Measurements from ENCODE around the gene ZNF385A.

DNA sequence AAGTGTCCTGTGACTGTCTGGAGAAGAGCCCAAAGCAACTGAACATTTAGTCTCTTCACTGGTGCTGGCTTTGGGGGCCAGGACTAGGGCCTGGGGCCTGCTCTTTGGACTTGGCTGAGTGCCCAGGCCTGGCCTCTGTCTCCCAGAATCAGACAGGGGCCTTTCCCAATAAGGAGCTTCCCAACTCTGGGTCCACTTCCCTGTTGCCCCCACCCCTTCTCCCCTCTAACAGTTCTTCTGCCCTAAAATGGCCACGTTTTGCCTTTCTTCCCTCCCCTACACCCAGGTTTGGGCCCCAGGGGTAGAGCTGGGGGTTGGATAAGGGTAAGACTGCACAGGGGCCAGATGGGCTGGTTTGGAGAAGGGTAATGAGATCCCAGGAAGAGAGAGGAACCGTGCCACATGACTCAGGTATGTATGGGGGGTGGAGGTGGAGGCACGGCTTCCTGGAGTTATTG, 44.5 kb upstream of the ZNF385A start:
- TF ChIP-seq, protein P1, sequence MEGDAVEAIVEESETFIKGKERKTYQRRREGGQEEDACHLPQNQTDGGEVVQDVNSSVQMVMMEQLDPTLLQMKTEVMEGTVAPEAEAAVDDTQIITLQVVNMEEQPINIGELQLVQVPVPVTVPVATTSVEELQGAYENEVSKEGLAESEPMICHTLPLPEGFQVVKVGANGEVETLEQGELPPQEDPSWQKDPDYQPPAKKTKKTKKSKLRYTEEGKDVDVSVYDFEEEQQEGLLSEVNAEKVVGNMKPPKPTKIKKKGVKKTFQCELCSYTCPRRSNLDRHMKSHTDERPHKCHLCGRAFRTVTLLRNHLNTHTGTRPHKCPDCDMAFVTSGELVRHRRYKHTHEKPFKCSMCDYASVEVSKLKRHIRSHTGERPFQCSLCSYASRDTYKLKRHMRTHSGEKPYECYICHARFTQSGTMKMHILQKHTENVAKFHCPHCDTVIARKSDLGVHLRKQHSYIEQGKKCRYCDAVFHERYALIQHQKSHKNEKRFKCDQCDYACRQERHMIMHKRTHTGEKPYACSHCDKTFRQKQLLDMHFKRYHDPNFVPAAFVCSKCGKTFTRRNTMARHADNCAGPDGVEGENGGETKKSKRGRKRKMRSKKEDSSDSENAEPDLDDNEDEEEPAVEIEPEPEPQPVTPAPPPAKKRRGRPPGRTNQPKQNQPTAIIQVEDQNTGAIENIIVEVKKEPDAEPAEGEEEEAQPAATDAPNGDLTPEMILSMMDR (IDR thresholded peaks at IDR 0.05): no peak
- no peak for TF ChIP-seq POLR2A (IDR thresholded peaks at IDR 0.05)

All from heart left ventricle (tissue), 13 donors.